Measurements from ENCODE around the gene SLC16A3. TPM values are rescaled to one million over a fixed set of nuclear protein-coding genes. Genes with fewer than 3 reads are reported as not detected.
"Not testable (repeated sequence)": the region's sequence is repeated elsewhere in the genome, so short reads cannot be mapped to it uniquely, and the experiment has no call there.

SLC16A3 gene
- total and polyA plus RNA-seq, 2 experiments from 2014 or later: 63.2 to 313 TPM

GRCh38 chr17:82201498-82201910, 27.3 kb upstream of the SLC16A3 start:
- peaks cover 7% of the 10 kb centered on the region for H3K36me3 ChIP-seq

GRCh38 chr17:82202981-82203380, 25.9 kb upstream of the SLC16A3 start:
- no peak for DNase-seq (ENCODE audit: low read depth in 1 of 2, low spot score in 1 of 2)
- no peak for TF ChIP-seq CTCF (IDR thresholded peaks at IDR 0.05; ENCODE audit: low read depth, low read length)
- H3K4me3 ChIP-seq: no peak overlapping the region
- no peaks in the 10 kb centered on the region for H3K9me3 ChIP-seq (ENCODE audit: low read depth)
- no peak overlapping the region for H3K27ac ChIP-seq
- H3K36me3 ChIP-seq: peaks cover 4% of the 10 kb centered on the region
- no peaks in the 10 kb centered on the region for H3K4me1 ChIP-seq (ENCODE audit: low read depth)
- no peaks in the 10 kb centered on the region for H3K27me3 ChIP-seq

More at GRCh38 chr17:82201498-82201910, 27.3 kb upstream of the SLC16A3 start:
- Histone ChIP-seq H3K4me3 (no peak overlapping the region), H3K4me1 (ENCODE audit: low read depth) (no peaks in the 10 kb centered on the region), H3K27ac (no peak overlapping the region), H3K9me3 (ENCODE audit: low read depth) (no peaks in the 10 kb centered on the region), H3K27me3 (no peaks in the 10 kb centered on the region)
- TF ChIP-seq CTCF (IDR thresholded peaks at IDR 0.05; ENCODE audit: low read depth, low read length): no peak
- DNase-seq (ENCODE audit: low read depth in 1 of 2, low spot score in 1 of 2): no peak

GRCh38 chr17:82203920-82204319, 24.9 kb upstream of the SLC16A3 start:
- Histone ChIP-seq H3K36me3 (peaks cover 4% of the 10 kb centered on the region), H3K9me3 (ENCODE audit: low read depth) (no peaks in the 10 kb centered on the region), H3K27me3 (no peaks in the 10 kb centered on the region), H3K27ac (no peak overlapping the region), H3K4me1 (ENCODE audit: low read depth) (no peaks in the 10 kb centered on the region), H3K4me3 (no peak overlapping the region)
- no peak for TF ChIP-seq CTCF (IDR thresholded peaks at IDR 0.05; ENCODE audit: low read depth, low read length)
- DNase-seq (ENCODE audit: low read depth in 1 of 2, low spot score in 1 of 2): no peak

- peak in 1 of 2 donors; percentile 63 for DNase-seq (ENCODE audit: low read depth in 1 of 2, low spot score in 1 of 2)
- no peaks in the 10 kb centered on the region for H3K4me1 ChIP-seq (ENCODE audit: low read depth)
- no peaks in the 10 kb centered on the region for H3K27me3 ChIP-seq
- no peak for TF ChIP-seq CTCF (IDR thresholded peaks at IDR 0.05; ENCODE audit: low read depth, low read length)
- H3K27ac ChIP-seq: no peak overlapping the region
- peaks cover 4% of the 10 kb centered on the region for H3K36me3 ChIP-seq
- H3K4me3 ChIP-seq: no peak overlapping the region
- H3K9me3 ChIP-seq (ENCODE audit: low read depth): no peaks in the 10 kb centered on the region
These were observed 23.8 kb upstream of the SLC16A3 start for GRCh38 chr17:82204831-82205719.

GRCh38 chr17:82205720-82206508, 22.9 kb upstream of the SLC16A3 start:
- no peak overlapping the region for H3K4me3 ChIP-seq
- H3K36me3 ChIP-seq: peaks cover 4% of the 10 kb centered on the region
- no peaks in the 10 kb centered on the region for H3K27me3 ChIP-seq
- no peaks in the 10 kb centered on the region for H3K9me3 ChIP-seq (ENCODE audit: low read depth)
- DNase-seq (ENCODE audit: low read depth in 1 of 2, low spot score in 1 of 2): peak; percentile 78 to 90
- H3K4me1 ChIP-seq (ENCODE audit: low read depth): no peaks in the 10 kb centered on the region
- TF ChIP-seq CTCF (IDR thresholded peaks at IDR 0.05; ENCODE audit: low read depth, low read length): peak; percentile 89
- no peak overlapping the region for H3K27ac ChIP-seq

GRCh38 chr17:82210655-82211054, 18.2 kb upstream of the SLC16A3 start:
- H3K27me3 ChIP-seq; DNase-seq (ENCODE audit: low read depth in 1 of 2, low spot score in 1 of 2); H3K4me3 ChIP-seq: not testable (repeated sequence)

More at GRCh38 chr17:82210655-82211054, 18.2 kb upstream of the SLC16A3 start:
- not testable (repeated sequence) for H3K27ac ChIP-seq; H3K9me3 ChIP-seq (ENCODE audit: low read depth); H3K4me1 ChIP-seq (ENCODE audit: low read depth); H3K36me3 ChIP-seq

All from cardiac muscle cell (in vitro differentiated cells and primary cell).